ENCODE measurements around the gene BAX. TPM values are rescaled to one million over a fixed set of nuclear protein-coding genes. Genes with fewer than 3 reads are reported as not detected.

Gene BAX
- total and polyA plus RNA-seq, 9 of the 15 experiments (the other 6 are each of a cell fraction or from before 2014, with no cell fraction given), result 3.2 to 95.4 (median 44.5) TPM

DNA sequence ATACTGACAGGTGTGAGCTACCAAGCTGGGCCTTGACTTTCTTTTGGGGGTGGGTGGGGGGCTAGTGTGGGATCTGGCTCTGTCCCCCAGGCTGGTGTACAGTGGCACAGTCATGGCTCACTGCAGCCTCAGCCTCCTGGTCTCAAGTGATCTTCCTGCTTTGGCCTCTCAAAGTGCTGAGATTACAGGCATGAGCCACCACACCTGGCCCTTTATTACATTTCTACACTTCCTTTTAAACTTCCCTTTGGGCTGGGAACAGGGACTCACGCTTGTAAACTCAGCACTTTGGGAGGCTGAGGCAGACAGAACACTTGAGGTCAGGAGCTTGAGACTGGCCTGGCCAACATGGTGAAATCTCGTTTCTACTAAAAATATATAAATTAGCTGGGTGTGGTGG is 22.4 kb downstream of the BAX start:
- H3K9me3 ChIP-seq (replicated peaks; ENCODE audit: control insufficient read depth, insufficient read depth, low read depth, low read length), result no peaks in the 10 kb centered on the region
- in situ Hi-C loops (cut with MboI), result loop anchor here (10.0 kb wide), 1 partner anchor 332 kb away; the partner anchor contains the start of gene CA11
- H3K36me3 ChIP-seq (ENCODE audit: control insufficient read depth, insufficient read depth, low read length), result peaks cover 37% of the 10 kb centered on the region; the same call in 2 of the 3 replicates
- no peak overlapping the region for H3K4me2 ChIP-seq (ENCODE audit: insufficient read depth, low read length)
- no peaks in the 10 kb centered on the region for H4K20me1 ChIP-seq (replicated peaks; ENCODE audit: control insufficient read depth, insufficient read depth, low read length)
- POLR2A ChIA-PET, result interaction anchor here (1.0 to 14.5 kb wide), 4 partner anchors 9 to 99 kb away, joined by 3 to 439 read pairs (median 34); partner anchors contain the start of genes FTL, PPP1R15A and RUVBL2
- H3K27me3 ChIP-seq (ENCODE audit: control insufficient read depth in 2 of 2, insufficient read depth in 2 of 2, low read length in 2 of 2), result no peaks in the 10 kb centered on the region
- H2AFZ ChIP-seq (ENCODE audit: low read depth, low read length), result no peak overlapping the region
- no peak overlapping the region for H3K4me3 ChIP-seq
- WGBS (ENCODE audit: insufficient coverage, low coverage, missing lambda C conversion rate), result 67% methylated on average over 2 of the region's 2 CpGs
- peaks cover 2 to 4% of the 10 kb centered on the region in 2 experiments; a peak in 2 of 5 replicates for H3K4me1 ChIP-seq (replicated peaks in 1 of 2; ENCODE audit: control insufficient read depth in 2 of 2, insufficient read depth in 2 of 2, low read length in 2 of 2)
- FAIRE-seq (no peak), ATAC-seq (no peak), DNase-seq (ENCODE audit: extremely low read depth in 1 of 4, low spot score in 3 of 4) (no peak)
- CTCF ChIA-PET (ENCODE audit: low intra/inter-chr PET ratio), result no interaction called here
- no peak overlapping the region for H3K27ac ChIP-seq (ENCODE audit: extremely low read depth, low read depth, low read length)
- BruUV-seq (replicated peaks), result no TSS peak
- no peak overlapping the region for H3K9ac ChIP-seq (ENCODE audit: insufficient read depth in 1 of 2, low read depth in 2 of 2, low read length in 2 of 2)
- no peak for TF ChIP-seq FOS (IDR thresholded peaks at IDR 0.05; ENCODE audit: extremely low read depth, insufficient read length)
- no peak for TF ChIP-seq CAMTA2 (CRISPR knock-in tag; conservative IDR thresholded peaks at IDR 0.05)
- no peak for TF ChIP-seq CTBP1 (IDR thresholded peaks at IDR 0.05; ENCODE audit: borderline replicate concordance)
- TF ChIP-seq ZNF586 (CRISPR knock-in tag; conservative IDR thresholded peaks at IDR 0.05), result no peak
- TF ChIP-seq, protein P1, sequence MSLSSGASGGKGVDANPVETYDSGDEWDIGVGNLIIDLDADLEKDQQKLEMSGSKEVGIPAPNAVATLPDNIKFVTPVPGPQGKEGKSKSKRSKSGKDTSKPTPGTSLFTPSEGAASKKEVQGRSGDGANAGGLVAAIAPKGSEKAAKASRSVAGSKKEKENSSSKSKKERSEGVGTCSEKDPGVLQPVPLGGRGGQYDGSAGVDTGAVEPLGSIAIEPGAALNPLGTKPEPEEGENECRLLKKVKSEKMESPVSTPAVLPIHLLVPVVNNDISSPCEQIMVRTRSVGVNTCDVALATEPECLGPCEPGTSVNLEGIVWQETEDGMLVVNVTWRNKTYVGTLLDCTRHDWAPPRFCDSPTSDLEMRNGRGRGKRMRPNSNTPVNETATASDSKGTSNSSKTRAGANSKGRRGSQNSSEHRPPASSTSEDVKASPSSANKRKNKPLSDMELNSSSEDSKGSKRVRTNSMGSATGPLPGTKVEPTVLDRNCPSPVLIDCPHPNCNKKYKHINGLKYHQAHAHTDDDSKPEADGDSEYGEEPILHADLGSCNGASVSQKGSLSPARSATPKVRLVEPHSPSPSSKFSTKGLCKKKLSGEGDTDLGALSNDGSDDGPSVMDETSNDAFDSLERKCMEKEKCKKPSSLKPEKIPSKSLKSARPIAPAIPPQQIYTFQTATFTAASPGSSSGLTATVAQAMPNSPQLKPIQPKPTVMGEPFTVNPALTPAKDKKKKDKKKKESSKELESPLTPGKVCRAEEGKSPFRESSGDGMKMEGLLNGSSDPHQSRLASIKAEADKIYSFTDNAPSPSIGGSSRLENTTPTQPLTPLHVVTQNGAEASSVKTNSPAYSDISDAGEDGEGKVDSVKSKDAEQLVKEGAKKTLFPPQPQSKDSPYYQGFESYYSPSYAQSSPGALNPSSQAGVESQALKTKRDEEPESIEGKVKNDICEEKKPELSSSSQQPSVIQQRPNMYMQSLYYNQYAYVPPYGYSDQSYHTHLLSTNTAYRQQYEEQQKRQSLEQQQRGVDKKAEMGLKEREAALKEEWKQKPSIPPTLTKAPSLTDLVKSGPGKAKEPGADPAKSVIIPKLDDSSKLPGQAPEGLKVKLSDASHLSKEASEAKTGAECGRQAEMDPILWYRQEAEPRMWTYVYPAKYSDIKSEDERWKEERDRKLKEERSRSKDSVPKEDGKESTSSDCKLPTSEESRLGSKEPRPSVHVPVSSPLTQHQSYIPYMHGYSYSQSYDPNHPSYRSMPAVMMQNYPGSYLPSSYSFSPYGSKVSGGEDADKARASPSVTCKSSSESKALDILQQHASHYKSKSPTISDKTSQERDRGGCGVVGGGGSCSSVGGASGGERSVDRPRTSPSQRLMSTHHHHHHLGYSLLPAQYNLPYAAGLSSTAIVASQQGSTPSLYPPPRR (CRISPR knock-in tag; IDR thresholded peaks at IDR 0.05; ENCODE audit: borderline replicate concordance), result no peak
- no peak for TF ChIP-seq MAFK (IDR thresholded peaks at IDR 0.05; ENCODE audit: low read length)
- no peak for TF ChIP-seq TAF1 (IDR thresholded peaks at IDR 0.05; ENCODE audit: control insufficient read depth, extremely low read depth, insufficient read depth, low read length, severe bottlenecking)
- TF ChIP-seq EGR1 (conservative IDR thresholded peaks at IDR 0.05), result no peak
- TF ChIP-seq KDM1A (IDR thresholded peaks at IDR 0.05), result no peak
- TF ChIP-seq KAT2B (IDR thresholded peaks at IDR 0.05; ENCODE audit: low read depth, low read length), result no peak
- TF ChIP-seq NCOA4 (IDR thresholded peaks at IDR 0.05; ENCODE audit: partially characterized antibody), result no peak
- TF ChIP-seq ARHGAP35 (IDR thresholded peaks at IDR 0.05; ENCODE audit: partially characterized antibody), result no peak
- no peak for TF ChIP-seq SIN3A (IDR thresholded peaks at IDR 0.05; ENCODE audit: borderline replicate concordance in 2 of 2, control insufficient read depth in 1 of 2, low read depth in 2 of 2, low read length in 2 of 2)
- H3K79me2 ChIP-seq (ENCODE audit: control insufficient read depth, insufficient read depth, low read length), result no peaks in the 10 kb centered on the region
- intact Hi-C loops (cut with micrococcal nuclease), result no loop called here
- H3K9me1 ChIP-seq (ENCODE audit: control insufficient read depth, insufficient read depth, low read length), result no peaks in the 10 kb centered on the region
